OCI-LY1 (cell line): ENCODE measurements around the gene UST.

Experiments
- EZH2 ChIP-seq: fragments of 200-600 bp; sonication (generic), shearing (Covaris generic); IDR thresholded peaks from 2 replicates; pipeline ENCODE4 v1.8.0; 2017; ENCODE audit warnings: borderline replicate concordance, mixed run types, mild to moderate bottlenecking, antibody characterized with exemption, low read length, moderate library complexity, mixed read lengths
- TF ChIP-seq, protein P1 (sequence below): fragments of 200-600 bp; sonication (generic), shearing (Covaris generic); IDR thresholded peaks from 2 replicates; pipeline ENCODE4 v1.5.1; 2017; ENCODE audit warnings: mild to moderate bottlenecking, antibody characterized with exemption, low read length, moderate library complexity, mixed read lengths

DNA sequence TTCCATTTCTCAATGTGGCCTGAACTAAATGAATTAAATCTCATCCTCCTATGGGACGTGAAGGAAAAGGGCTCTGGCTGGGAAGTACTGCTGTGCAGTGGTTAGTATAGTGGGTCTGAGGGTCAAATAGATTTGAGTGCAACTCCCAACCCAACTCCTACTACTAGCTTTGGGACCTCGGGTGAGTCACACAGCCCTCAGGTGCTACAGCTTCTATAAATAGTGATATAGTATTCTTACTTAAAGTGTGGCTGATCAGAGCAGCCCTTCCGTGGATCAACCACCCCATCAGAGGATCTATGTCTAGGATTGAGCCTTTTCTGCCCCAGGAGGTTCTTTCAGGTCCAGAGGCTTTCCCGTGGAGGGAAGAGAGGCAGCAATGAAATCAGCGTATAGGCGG is 904 bp upstream of the UST start:
- TF ChIP-seq, protein P1, sequence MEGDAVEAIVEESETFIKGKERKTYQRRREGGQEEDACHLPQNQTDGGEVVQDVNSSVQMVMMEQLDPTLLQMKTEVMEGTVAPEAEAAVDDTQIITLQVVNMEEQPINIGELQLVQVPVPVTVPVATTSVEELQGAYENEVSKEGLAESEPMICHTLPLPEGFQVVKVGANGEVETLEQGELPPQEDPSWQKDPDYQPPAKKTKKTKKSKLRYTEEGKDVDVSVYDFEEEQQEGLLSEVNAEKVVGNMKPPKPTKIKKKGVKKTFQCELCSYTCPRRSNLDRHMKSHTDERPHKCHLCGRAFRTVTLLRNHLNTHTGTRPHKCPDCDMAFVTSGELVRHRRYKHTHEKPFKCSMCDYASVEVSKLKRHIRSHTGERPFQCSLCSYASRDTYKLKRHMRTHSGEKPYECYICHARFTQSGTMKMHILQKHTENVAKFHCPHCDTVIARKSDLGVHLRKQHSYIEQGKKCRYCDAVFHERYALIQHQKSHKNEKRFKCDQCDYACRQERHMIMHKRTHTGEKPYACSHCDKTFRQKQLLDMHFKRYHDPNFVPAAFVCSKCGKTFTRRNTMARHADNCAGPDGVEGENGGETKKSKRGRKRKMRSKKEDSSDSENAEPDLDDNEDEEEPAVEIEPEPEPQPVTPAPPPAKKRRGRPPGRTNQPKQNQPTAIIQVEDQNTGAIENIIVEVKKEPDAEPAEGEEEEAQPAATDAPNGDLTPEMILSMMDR = no peak
- no peak for TF ChIP-seq EZH2
